ENCODE results near the gene HERPUD1.

Gene HERPUD1

GRCh38 chr16:56941856-56942331 is 10.0 kb downstream of the HERPUD1 start:
- DNase-seq (ENCODE audit: low read depth), result no peak
- no peak for TF ChIP-seq CTCF (IDR thresholded peaks at IDR 0.05; ENCODE audit: control insufficient read depth, extremely low read depth, insufficient read depth)

GRCh38 chr16:56943761-56944375 is 11.9 kb downstream of the HERPUD1 start:
- DNase-seq (ENCODE audit: low read depth), result no peak
- no peak for TF ChIP-seq CTCF (IDR thresholded peaks at IDR 0.05; ENCODE audit: control insufficient read depth, extremely low read depth, insufficient read depth)
- no peak overlapping the region for H3K4me3 ChIP-seq (ENCODE audit: low read depth, low read length)

More at GRCh38 chr16:56941856-56942331, 10.0 kb downstream of the HERPUD1 start:
- no peak overlapping the region for H3K4me3 ChIP-seq (ENCODE audit: low read depth, low read length)

- no peak overlapping the region for H3K4me3 ChIP-seq (ENCODE audit: low read depth, low read length)
- TF ChIP-seq CTCF (IDR thresholded peaks at IDR 0.05; ENCODE audit: control insufficient read depth, extremely low read depth, insufficient read depth), result no peak
- no peak for DNase-seq (ENCODE audit: low read depth)
These were observed 13.3 kb downstream of the HERPUD1 start for GRCh38 chr16:56944954-56945839.

- H3K4me3 ChIP-seq (ENCODE audit: low read depth, low read length), result no peak overlapping the region
- DNase-seq (ENCODE audit: low read depth), result no peak
- TF ChIP-seq CTCF (IDR thresholded peaks at IDR 0.05; ENCODE audit: control insufficient read depth, extremely low read depth, insufficient read depth), result no peak
These were observed 14.0 kb downstream of the HERPUD1 start for GRCh38 chr16:56945847-56946527.

- DNase-seq (ENCODE audit: low read depth), result no peak
- no peak overlapping the region for H3K4me3 ChIP-seq (ENCODE audit: low read depth, low read length)
These were observed 15.0 kb downstream of the HERPUD1 start for GRCh38 chr16:56946767-56947603.

More at GRCh38 chr16:56946767-56947603, 15.0 kb downstream of the HERPUD1 start:
- no peak for TF ChIP-seq CTCF (IDR thresholded peaks at IDR 0.05; ENCODE audit: control insufficient read depth, extremely low read depth, insufficient read depth)

Data from LNCaP clone FGC (cell line).